GM18498 (cell line): ENCODE results near the gene DDC.
"Not testable (repeated sequence)": the region's sequence is repeated elsewhere in the genome, so short reads cannot be mapped to it uniquely, and the experiment has no call there.

Experiments
- ATAC-seq: cut with Tn5 transposase; IDR thresholded peaks from one replicate; pipeline ENCODE4 v1.9.1; 2021; ENCODE audit warnings: mild to moderate bottlenecking, moderate library complexity; ENCODE audit not compliant: unreplicated experiment

The DDC gene

DNA sequence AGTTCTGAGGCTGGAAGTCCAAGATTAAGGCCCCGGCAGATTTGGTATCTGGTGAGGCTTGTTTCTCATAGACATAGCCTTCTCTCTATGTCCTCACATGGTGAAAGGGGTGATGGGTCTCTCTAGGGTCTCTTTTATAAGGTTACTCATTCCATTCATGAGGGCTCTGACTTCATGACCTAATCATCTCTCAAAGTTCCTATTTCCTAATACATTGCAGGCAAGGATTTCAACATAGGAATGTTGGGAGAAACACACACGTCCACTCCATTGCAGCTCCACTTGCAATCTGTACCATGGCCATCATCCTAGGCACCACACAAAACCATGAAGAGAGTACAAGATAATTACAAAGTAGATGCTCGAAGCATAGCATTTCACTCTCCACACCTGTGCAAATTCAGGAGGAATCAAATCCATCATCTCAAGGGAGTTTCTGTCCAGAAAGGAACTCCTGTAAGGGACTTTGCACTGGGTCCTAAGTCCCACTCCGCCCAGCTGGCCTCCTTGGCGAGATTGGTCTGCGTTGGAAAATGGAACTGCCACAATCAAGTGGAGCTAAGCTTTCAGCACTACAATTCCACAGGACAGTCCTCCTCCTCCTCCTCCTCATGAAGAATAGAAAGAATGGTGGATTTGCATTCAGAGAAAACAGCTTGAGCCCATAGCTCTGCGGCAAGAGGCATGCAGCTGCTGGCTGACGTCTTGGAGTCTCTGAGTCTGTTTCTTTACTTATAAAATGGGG, 8.8 kb downstream of the DDC start:
- no peak for ATAC-seq

DNA sequence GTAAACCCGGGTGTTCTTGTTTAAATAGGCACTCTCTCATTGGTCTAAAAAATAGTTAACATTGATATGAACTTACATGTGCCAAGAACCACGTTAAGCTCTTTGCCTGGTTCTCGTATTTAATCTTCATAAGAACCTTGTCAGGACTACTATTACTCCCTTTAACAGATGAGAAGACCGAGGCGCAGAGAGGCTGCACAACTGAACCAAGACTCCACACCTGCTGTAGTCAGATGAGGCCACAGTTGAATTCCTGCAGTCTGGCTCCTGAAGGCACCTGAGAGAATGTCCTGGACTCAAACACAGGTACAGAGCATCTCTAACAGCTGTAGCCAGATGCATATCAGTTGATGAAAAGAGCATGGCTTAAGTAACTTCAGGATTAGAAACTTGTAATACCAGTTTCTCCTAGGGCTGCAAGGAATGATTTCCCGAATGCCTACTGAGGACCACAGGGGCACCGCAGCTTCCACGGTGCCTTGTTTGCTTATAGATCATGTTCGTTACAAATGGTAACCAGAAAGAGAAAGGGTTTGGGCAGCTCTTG, 9.5 kb downstream of the DDC start:
- no peak for ATAC-seq

DNA sequence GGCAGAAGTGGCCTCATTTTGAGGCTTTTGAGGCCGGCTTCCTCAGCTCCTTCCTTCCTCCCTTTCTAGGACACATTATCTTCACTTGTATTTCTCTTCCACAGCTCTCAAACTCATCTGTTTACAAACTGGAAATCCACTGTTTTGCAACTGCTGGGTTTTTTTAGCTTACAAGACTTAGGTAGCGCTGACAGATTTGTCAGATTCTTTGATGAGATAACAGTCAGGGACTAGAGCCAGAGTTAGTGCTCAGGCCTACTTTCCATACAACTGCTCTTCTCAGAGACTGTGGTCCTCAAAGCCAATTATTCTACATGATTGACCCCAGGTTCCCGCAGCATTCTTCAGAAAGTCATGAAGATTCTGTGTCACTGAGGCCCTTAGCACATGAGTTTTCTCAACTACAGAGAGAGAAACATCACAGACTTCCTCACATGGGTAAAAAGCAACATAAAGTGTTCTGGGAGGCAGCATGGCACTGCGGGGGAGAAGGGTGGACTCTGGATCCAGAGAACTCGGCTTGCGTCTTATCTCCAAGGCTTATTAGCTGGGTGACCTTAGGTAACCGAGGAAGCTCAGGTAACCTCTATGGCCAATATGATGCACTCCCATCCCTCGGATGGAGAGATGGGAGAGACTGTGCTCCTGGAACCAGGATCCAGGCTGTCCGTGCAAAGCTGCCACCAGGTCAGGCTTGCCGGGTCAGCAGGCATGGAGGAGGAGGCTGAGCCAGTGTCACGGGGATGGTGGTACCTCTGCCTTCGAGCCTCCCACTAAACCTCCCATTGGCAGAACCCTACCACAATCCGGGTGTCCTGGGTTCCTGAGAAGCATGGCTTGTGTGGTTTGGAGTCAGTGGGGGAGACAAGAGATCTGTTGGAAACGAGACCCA, 10.5 kb downstream of the DDC start:
- no peak for ATAC-seq

DNA sequence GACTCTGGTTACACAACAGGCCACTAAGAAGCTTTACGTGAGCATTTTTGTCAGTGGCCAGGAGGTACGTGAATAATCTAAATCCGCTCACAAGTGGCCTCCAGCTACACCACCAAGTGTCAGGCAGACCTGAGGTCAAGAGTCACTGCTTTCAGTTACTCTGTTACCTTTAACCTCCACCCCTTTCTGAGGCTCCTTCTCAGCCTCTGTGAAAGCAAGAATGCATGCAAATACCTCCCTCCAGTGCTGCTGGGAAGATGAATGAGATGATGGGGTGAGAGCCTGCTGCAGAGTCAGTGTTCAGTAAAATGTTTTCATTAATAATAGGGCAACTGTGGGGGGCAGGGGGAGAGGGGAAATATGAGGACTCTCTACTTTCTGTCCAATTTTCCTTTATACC, 11.2 kb downstream of the DDC start:
- no peak for ATAC-seq

DNA sequence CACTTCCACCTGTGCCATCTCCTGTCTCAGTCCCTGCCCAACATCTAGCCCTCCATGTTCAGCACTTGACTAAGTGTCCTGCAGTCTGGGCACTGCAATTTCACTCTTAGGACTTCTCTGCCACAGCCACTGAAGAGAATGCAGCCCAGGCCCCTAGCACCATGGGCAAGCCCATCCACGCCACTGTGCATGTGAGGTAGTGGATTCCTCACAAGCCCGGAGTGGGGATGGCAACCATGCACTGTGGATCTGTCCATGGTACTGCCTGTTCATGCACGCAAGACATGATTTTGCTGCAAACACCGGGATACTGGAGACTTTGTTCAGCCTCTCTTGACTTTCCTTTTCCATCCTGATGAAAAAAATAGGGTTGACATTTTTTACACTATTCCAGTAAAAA, 12.3 kb downstream of the DDC start:
- no peak for ATAC-seq

- no peak for ATAC-seq
Measured at GRCh38 chr7:50552139-50552538, 13.1 kb downstream of the DDC start.

- not testable (repeated sequence) for ATAC-seq
Measured at GRCh38 chr7:50545613-50546012, 19.6 kb downstream of the DDC start.

- no peak for ATAC-seq
Measured at GRCh38 chr7:50544992-50545391, 20.2 kb downstream of the DDC start.

GRCh38 chr7:50543776-50544442, 21.3 kb downstream of the DDC start:
- no peak for ATAC-seq

DNA sequence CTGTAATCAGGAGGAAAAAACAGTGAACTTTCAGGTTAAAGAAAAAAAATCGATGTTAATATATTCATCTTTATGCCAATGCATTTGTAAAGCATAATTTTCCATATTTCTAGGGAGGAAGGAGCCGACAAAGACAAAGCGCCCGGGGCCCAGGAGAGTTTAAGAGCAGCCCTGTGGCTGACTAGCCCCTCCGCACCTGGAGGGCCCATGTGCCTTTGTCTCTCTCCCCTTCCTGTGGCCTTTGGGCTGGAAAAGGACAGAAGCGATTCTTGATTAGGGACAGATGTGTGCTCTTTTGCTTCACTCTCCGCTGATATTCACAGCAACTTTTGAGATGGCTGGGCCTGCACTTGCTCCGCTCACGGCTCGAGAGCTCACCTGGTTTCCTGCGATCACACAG, 23.1 kb downstream of the DDC start:
- no peak for ATAC-seq

- ATAC-seq: no peak
Measured at GRCh38 chr7:50540785-50541579, 24.2 kb downstream of the DDC start.

DNA sequence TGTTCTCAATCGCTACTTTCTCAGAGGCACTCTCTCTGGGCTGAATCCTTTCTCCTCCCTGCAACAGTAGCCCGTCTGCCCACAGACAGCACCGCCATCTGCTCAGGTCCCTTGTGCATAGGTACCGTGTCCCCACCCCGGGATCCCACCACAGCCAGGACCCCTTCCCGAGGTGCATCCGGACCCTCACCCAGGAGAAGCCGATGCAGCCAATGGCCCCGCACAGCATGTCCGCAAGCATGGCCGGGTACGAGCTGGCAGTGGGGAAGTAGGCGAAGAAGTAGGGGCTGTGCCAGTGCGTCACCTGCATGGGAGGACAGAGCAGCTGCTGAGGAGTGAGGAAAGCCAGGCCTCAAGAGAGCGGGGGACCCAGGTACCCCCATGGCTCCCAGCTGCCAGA, 25.5 kb downstream of the DDC start:
- ATAC-seq: no peak

DNA sequence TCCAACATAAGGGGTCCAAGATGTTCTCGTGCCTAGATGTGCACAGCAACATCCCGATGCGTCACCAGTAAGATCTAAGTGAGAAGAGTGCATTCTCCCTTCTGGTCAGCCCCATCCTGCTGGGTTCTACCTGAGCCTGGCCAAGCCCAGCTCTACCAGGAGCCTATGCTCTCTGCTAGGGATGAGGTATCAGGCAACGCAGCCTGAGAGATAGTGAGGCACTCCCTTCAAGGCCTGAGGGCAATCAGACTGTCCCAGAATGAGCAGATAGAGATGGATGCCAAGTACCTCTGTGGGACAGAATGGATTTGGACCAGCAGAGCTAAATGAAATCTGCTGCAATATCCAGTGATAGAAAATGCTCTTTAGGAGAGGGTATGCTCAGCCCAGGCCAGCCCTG, 26.7 kb downstream of the DDC start:
- no peak for ATAC-seq

DNA sequence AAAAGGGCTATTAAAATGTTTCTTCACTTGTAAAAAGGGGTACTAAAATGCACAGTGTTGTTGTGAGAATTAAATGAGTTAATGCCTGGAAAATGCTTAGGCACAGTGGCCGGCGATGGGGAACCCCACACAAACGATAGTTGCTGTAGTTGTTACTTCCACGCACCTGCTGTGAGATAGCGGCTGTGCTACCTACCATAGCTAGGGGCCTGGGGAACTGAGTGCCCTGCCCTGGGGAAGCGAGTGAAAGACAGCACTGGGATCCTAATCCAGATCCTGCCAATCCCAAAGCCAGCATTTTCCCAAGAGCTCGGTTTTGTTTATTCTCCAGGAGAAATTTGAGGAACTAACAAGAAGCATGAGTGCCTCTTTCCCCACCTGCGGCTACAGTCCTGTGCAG, 27.8 kb downstream of the DDC start:
- ATAC-seq: no peak

DNA sequence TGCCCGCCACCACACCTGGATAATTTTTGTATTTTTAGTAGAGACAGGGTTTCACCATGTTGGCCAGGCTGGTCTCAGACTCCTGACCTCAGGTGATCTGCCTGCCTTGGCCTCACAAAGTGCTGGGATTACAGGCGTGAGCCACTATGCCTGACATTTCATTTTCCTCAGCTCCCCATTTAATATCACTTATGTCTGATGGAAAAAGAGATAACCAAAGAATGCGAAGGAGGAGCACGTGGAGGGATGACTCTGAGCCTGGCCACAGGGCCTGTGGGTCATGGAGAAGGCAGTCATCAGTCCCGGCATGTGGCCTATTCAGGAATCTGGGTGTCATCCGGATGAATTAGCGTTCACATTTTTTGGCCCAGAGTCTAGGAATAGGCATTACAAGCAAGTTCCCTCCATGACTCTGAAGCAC, 29.9 kb downstream of the DDC start:
- not testable (repeated sequence) for ATAC-seq

GRCh38 chr7:50534690-50535290, 30.4 kb downstream of the DDC start:
- ATAC-seq: no peak

- ATAC-seq: no peak
Measured at GRCh38 chr7:50533866-50534265, 31.3 kb downstream of the DDC start.

DNA sequence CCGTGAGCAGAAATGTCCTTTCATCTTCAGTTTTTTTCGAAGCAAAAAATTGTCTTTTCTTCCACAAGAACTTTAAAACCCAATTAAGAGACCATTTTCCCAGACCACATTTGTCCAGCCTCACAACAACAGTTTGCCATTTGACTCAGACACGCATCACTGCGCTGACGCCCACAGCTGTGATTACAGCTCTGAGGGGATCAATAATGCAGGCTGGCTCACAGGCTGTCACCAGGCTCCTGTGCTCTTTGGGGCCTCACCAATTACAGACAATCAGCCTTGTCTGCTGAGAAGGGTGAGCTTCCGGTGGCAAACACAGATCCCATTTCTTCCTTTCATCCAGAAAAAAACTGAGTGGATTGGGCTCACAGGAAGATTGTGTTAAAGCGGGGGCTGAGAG, 33.3 kb downstream of the DDC start:
- no peak for ATAC-seq

- ATAC-seq: no peak
Measured at GRCh38 chr7:50531401-50531911, 33.7 kb downstream of the DDC start.

GRCh38 chr7:50530766-50531165, 34.4 kb downstream of the DDC start:
- ATAC-seq: no peak
